Measurements from ENCODE around the gene SLC2A11. TPM values are rescaled to one million over a fixed set of nuclear protein-coding genes. Genes with fewer than 3 reads are reported as not detected.

Gene SLC2A11
- total RNA-seq, 2 experiments from 2014 or later: 16.4 to 50.2 TPM

Small RNA genes lying within 50 kb of the gene (small RNA-seq; reads per million reads assigned to genes)
- gene RN7SL268P: not detected

Other genes starting within 250 kb of the SLC2A11 start
- gene DRICH1, start 225.6 kb upstream of the SLC2A11 start, total RNA-seq (2014; rRNA removed; shearing (Covaris generic)): 0.15 and 0.38 TPM in 2 replicates
- gene DRICH1, start 225.6 kb upstream of the SLC2A11 start, total RNA-seq (2022): 0.49 TPM in 1 of 2 replicates, not detected in the other
- gene RGL4, start 166.9 kb upstream of the SLC2A11 start, total RNA-seq (2014; rRNA removed; shearing (Covaris generic)): 0.98 TPM in 1 of 2 replicates, not detected in the other
- 0.89 and 0.97 TPM in 2 replicates for gene RGL4, start 166.9 kb upstream of the SLC2A11 start, total RNA-seq (2022)
- gene ZNF70, start 106.8 kb upstream of the SLC2A11 start, total RNA-seq (2014; rRNA removed; shearing (Covaris generic)): 5.1 and 6.0 TPM in 2 replicates
- gene ZNF70, start 106.8 kb upstream of the SLC2A11 start, total RNA-seq (2022): 8.4 and 8.7 TPM in 2 replicates
- 163 and 241 TPM in 2 replicates for gene VPREB3, start 103.5 kb upstream of the SLC2A11 start, total RNA-seq (2014; rRNA removed; shearing (Covaris generic))
- 312 and 333 TPM in 2 replicates for gene VPREB3, start 103.5 kb upstream of the SLC2A11 start, total RNA-seq (2022)
- gene C22orf15, start 94.9 kb upstream of the SLC2A11 start, total RNA-seq (2014; rRNA removed; shearing (Covaris generic)): 1.0 and 1.7 TPM in 2 replicates
- 0.86 and 1.3 TPM in 2 replicates for gene C22orf15, start 94.9 kb upstream of the SLC2A11 start, total RNA-seq (2022)
- 50.8 and 54.6 TPM in 2 replicates for gene CHCHD10, start 89.9 kb upstream of the SLC2A11 start, total RNA-seq (2014; rRNA removed; shearing (Covaris generic))
- 191 and 252 TPM in 2 replicates for gene CHCHD10, start 89.9 kb upstream of the SLC2A11 start, total RNA-seq (2022)
- gene MMP11, start 85.0 kb upstream of the SLC2A11 start, total RNA-seq (2014; rRNA removed; shearing (Covaris generic)): 10.0 and 12.9 TPM in 2 replicates
- 6.3 and 9.2 TPM in 2 replicates for gene MMP11, start 85.0 kb upstream of the SLC2A11 start, total RNA-seq (2022)
- 265 and 297 TPM in 2 replicates for gene SMARCB1, start 70.9 kb upstream of the SLC2A11 start, total RNA-seq (2014; rRNA removed; shearing (Covaris generic))
- gene SMARCB1, start 70.9 kb upstream of the SLC2A11 start, total RNA-seq (2022): 242 and 252 TPM in 2 replicates
- 34.6 and 44.6 TPM in 2 replicates for gene DERL3, start 18.9 kb upstream of the SLC2A11 start, total RNA-seq (2014; rRNA removed; shearing (Covaris generic))
- 52.1 and 64.1 TPM in 2 replicates for gene DERL3, start 18.9 kb upstream of the SLC2A11 start, total RNA-seq (2022)
- 861 and 1,440 TPM in 2 replicates for gene MIF, start 36.5 kb downstream of the SLC2A11 start, total RNA-seq (2014; rRNA removed; shearing (Covaris generic))
- 1,078 and 1,202 TPM in 2 replicates for gene MIF, start 36.5 kb downstream of the SLC2A11 start, total RNA-seq (2022)
- not detected in 2 replicates for gene GSTT2B, start 103.3 kb downstream of the SLC2A11 start, total RNA-seq (2014; rRNA removed; shearing (Covaris generic))
- gene GSTT2B, start 103.3 kb downstream of the SLC2A11 start, total RNA-seq (2022): not detected in 2 replicates
- gene DDTL, start 109.0 kb downstream of the SLC2A11 start, total RNA-seq (2014; rRNA removed; shearing (Covaris generic)): 2.4 and 4.6 TPM in 2 replicates
- gene DDTL, start 109.0 kb downstream of the SLC2A11 start, total RNA-seq (2022): 3.7 and 4.1 TPM in 2 replicates
- 168 and 252 TPM in 2 replicates for gene DDT, start 116.6 kb downstream of the SLC2A11 start, total RNA-seq (2014; rRNA removed; shearing (Covaris generic))
- gene DDT, start 116.6 kb downstream of the SLC2A11 start, total RNA-seq (2022): 161 and 182 TPM in 2 replicates
- not detected in 2 replicates for gene GSTT2, start 122.3 kb downstream of the SLC2A11 start, total RNA-seq (2014; rRNA removed; shearing (Covaris generic))
- gene GSTT2, start 122.3 kb downstream of the SLC2A11 start, total RNA-seq (2022): not detected in 2 replicates
- gene GSTT4, start 147.6 kb downstream of the SLC2A11 start, total RNA-seq (2014; rRNA removed; shearing (Covaris generic)): not detected in 2 replicates
- not detected in 2 replicates for gene GSTT4, start 147.6 kb downstream of the SLC2A11 start, total RNA-seq (2022)
- 64.5 and 73.0 TPM in 2 replicates for gene CABIN1, start 153.4 kb downstream of the SLC2A11 start, total RNA-seq (2014; rRNA removed; shearing (Covaris generic))
- 76.9 and 87.0 TPM in 2 replicates for gene CABIN1, start 153.4 kb downstream of the SLC2A11 start, total RNA-seq (2022)

All from OCI-LY7 (cell line).